WTC11 (cell line): ENCODE data around the gene DNAH9. TPM values are rescaled to one million over a fixed set of nuclear protein-coding genes. Genes with fewer than 3 reads are reported as not detected.

ENCODE experiments used
- ATAC-seq: fragments of 200-7000 bp; cut with Tn5 transposase; 2 replicates; pipeline ENCODE4 v1.10.0; 2021; ENCODE audit warnings: mild to moderate bottlenecking, moderate library complexity
- CTCF ChIA-PET: fragments of 300-600 bp; sonication (Branson Sonifier 250); formaldehyde crosslinking; loops from one replicate; lab custom pipeline; 2021; ENCODE audit warnings: antibody characterized with exemption; lab: Charles Lee
- POLR2A ChIA-PET: fragments of 350-600 bp; sonication (Branson Sonifier 250); formaldehyde crosslinking; loops from one replicate; lab custom pipeline; 2021; ENCODE audit warnings: antibody characterized with exemption; lab: Charles Lee
- DNase-seq: peaks from one replicate; pipeline ENCODE4 v3.0.0; 2021; ENCODE audit warnings: low spot score
- H3K27ac Mint-ChIP-seq: 2 replicates; pipeline ENCODE4 v1.8.0; 2021; ENCODE audit warnings: mixed read lengths
- H3K27me3 Mint-ChIP-seq: 2 replicates; pipeline ENCODE4 v1.8.0; 2021; ENCODE audit warnings: low read depth, mild to moderate bottlenecking, moderate library complexity, mixed read lengths
- H3K36me3 Mint-ChIP-seq: 2 replicates; pipeline ENCODE4 v1.8.0; 2021; ENCODE audit warnings: mixed read lengths
- H3K4me1 Mint-ChIP-seq: 2 replicates; pipeline ENCODE4 v1.8.0; 2022; ENCODE audit warnings: mixed read lengths
- H3K4me3 Mint-ChIP-seq: 2 replicates; pipeline ENCODE4 v1.8.0; 2021; ENCODE audit warnings: mild to moderate bottlenecking, moderate library complexity, mixed read lengths
- H3K9me3 Mint-ChIP-seq: 2 replicates; pipeline ENCODE4 v1.8.0; 2021; ENCODE audit warnings: mixed read lengths
- ELF4 ChIP-seq: sonication (generic); formaldehyde crosslinking; IDR thresholded peaks from 2 replicates; pipeline ENCODE4 v1.8.1; 2022; ENCODE audit warnings: low read depth, mild to moderate bottlenecking, moderate library complexity, missing genetic modification reagents
- EMX1 ChIP-seq: fragments of 250-450 bp; sonication (Bioruptor Pico); IDR thresholded peaks from 2 replicates; pipeline ENCODE4 v1.8.0; 2021; ENCODE audit warnings: mild to moderate bottlenecking
- GTF2I ChIP-seq: fragments of 250-450 bp; sonication (Bioruptor Pico); conservative IDR thresholded peaks from 2 replicates; pipeline ENCODE4 v1.4.0; 2021; ENCODE audit warnings: mild to moderate bottlenecking
- OVOL2 ChIP-seq: fragments of 250-450 bp; sonication (Bioruptor Pico); IDR thresholded peaks from 2 replicates; pipeline ENCODE4 v1.9.0; 2021; ENCODE audit warnings: mild to moderate bottlenecking, borderline replicate concordance
- SOX15 ChIP-seq: fragments of 250-450 bp; sonication (Bioruptor Pico); IDR thresholded peaks from 2 replicates; pipeline ENCODE4 v1.9.0; 2021; ENCODE audit warnings: mild to moderate bottlenecking
- ZNF263 ChIP-seq: sonication (generic); formaldehyde crosslinking; IDR thresholded peaks from 2 replicates; pipeline ENCODE4 v1.8.1; 2022; ENCODE audit warnings: low read depth, mild to moderate bottlenecking, moderate library complexity, missing genetic modification reagents
- total RNA-seq: library from RNA; stranded (reverse); gene quantifications from 3 replicates; pipeline ENCODE4 v1.2.3, GENCODE V29; 2021
- TF ChIP-seq, protein P1 (sequence below): sonication (generic); formaldehyde crosslinking; IDR thresholded peaks from 2 replicates; pipeline ENCODE4 v1.8.0; 2022; ENCODE audit warnings: mild to moderate bottlenecking, missing genetic modification reagents
- TF ChIP-seq, protein P2 (sequence below): sonication (generic); formaldehyde crosslinking; IDR thresholded peaks from 2 replicates; pipeline ENCODE4 v1.8.1; 2023; ENCODE audit warnings: mild to moderate bottlenecking, moderate library complexity, missing genetic modification reagents
- TF ChIP-seq, protein P3 (sequence below): sonication (generic); formaldehyde crosslinking; conservative IDR thresholded peaks from 2 replicates; pipeline ENCODE4 v1.8.1; 2023; ENCODE audit warnings: mild to moderate bottlenecking, low read depth, missing genetic modification reagents, moderate library complexity
- TF ChIP-seq, protein P4 (sequence below): sonication (generic); formaldehyde crosslinking; IDR thresholded peaks from 2 replicates; pipeline ENCODE4 v1.8.1; 2023; ENCODE audit warnings: mild to moderate bottlenecking, missing genetic modification reagents
- TF ChIP-seq, protein P5 (sequence below): fragments of 250-450 bp; sonication (Bioruptor Pico); IDR thresholded peaks from 2 replicates; pipeline ENCODE4 v1.9.0; 2021; ENCODE audit warnings: moderate library complexity, mild to moderate bottlenecking, inconsistent platforms, borderline replicate concordance
- TF ChIP-seq, protein P6 (sequence below): sonication (generic); formaldehyde crosslinking; IDR thresholded peaks from 2 replicates; pipeline ENCODE4 v1.8.1; 2022; ENCODE audit warnings: mild to moderate bottlenecking, missing genetic modification reagents, moderate library complexity, borderline replicate concordance
- TF ChIP-seq, protein P7 (sequence below): fragments of 250-450 bp; sonication (Bioruptor Pico); IDR thresholded peaks from 2 replicates; pipeline ENCODE4 v2.1.2; 2022; ENCODE audit warnings: mild to moderate bottlenecking, moderate library complexity
- TF ChIP-seq, protein P8 (sequence below): fragments of 250-450 bp; sonication (Bioruptor Pico); conservative IDR thresholded peaks from 2 replicates; pipeline ENCODE4 v1.9.0; 2021; ENCODE audit warnings: mild to moderate bottlenecking

The DNAH9 gene
- total RNA-seq, 1 experiment from 2014 or later: 0.31 TPM

DNA sequence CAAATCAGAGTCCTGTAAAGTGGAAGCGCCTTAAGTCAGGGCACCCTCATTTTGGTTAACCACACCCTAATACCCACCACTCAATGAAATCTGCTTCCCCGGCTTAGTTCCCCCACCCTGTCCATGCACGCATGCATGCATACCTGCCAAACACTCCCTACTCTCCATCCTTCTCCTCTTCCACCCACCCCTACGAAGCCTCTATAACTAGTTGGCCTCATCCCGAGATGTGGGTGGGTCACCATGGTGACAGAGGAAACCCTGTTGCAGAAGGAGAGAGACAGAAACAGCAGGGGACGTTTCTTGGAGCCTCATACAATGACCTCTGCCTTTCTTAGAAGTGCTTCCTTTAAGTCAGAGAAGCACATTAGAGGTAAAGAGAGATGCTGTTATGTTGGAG lies 46.8 kb upstream of the DNAH9 start:
- CTCF ChIA-PET: no interaction called here
- POLR2A ChIA-PET: no interaction called here
- Mint-ChIP-seq H3K4me3 (no peak overlapping the region), H3K27me3 (peaks cover 15% of the 10 kb centered on the region), H3K4me1 (no peaks in the 10 kb centered on the region), H3K9me3 (peaks cover 85% of the 10 kb centered on the region), H3K27ac (no peak overlapping the region), H3K36me3 (peaks cover 69% of the 10 kb centered on the region)
- no peak for DNase-seq
- TF ChIP-seq, protein P1, sequence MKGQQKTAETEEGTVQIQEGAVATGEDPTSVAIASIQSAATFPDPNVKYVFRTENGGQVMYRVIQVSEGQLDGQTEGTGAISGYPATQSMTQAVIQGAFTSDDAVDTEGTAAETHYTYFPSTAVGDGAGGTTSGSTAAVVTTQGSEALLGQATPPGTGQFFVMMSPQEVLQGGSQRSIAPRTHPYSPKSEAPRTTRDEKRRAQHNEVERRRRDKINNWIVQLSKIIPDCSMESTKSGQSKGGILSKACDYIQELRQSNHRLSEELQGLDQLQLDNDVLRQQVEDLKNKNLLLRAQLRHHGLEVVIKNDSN (CRISPR knock-in tag): no peak
- TF ChIP-seq, protein P2, sequence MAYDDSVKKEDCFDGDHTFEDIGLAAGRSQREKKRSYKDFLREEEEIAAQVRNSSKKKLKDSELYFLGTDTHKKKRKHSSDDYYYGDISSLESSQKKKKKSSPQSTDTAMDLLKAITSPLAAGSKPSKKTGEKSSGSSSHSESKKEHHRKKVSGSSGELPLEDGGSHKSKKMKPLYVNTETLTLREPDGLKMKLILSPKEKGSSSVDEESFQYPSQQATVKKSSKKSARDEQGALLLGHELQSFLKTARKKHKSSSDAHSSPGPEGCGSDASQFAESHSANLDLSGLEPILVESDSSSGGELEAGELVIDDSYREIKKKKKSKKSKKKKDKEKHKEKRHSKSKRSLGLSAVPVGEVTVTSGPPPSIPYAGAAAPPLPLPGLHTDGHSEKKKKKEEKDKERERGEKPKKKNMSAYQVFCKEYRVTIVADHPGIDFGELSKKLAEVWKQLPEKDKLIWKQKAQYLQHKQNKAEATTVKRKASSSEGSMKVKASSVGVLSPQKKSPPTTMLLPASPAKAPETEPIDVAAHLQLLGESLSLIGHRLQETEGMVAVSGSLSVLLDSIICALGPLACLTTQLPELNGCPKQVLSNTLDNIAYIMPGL: no peak
- no peak for TF ChIP-seq ZNF263 (CRISPR knock-in tag)
- TF ChIP-seq ELF4 (CRISPR knock-in tag): no peak
- TF ChIP-seq, protein P3, sequence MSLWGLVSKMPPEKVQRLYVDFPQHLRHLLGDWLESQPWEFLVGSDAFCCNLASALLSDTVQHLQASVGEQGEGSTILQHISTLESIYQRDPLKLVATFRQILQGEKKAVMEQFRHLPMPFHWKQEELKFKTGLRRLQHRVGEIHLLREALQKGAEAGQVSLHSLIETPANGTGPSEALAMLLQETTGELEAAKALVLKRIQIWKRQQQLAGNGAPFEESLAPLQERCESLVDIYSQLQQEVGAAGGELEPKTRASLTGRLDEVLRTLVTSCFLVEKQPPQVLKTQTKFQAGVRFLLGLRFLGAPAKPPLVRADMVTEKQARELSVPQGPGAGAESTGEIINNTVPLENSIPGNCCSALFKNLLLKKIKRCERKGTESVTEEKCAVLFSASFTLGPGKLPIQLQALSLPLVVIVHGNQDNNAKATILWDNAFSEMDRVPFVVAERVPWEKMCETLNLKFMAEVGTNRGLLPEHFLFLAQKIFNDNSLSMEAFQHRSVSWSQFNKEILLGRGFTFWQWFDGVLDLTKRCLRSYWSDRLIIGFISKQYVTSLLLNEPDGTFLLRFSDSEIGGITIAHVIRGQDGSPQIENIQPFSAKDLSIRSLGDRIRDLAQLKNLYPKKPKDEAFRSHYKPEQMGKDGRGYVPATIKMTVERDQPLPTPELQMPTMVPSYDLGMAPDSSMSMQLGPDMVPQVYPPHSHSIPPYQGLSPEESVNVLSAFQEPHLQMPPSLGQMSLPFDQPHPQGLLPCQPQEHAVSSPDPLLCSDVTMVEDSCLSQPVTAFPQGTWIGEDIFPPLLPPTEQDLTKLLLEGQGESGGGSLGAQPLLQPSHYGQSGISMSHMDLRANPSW: no peak
- TF ChIP-seq, protein P4, sequence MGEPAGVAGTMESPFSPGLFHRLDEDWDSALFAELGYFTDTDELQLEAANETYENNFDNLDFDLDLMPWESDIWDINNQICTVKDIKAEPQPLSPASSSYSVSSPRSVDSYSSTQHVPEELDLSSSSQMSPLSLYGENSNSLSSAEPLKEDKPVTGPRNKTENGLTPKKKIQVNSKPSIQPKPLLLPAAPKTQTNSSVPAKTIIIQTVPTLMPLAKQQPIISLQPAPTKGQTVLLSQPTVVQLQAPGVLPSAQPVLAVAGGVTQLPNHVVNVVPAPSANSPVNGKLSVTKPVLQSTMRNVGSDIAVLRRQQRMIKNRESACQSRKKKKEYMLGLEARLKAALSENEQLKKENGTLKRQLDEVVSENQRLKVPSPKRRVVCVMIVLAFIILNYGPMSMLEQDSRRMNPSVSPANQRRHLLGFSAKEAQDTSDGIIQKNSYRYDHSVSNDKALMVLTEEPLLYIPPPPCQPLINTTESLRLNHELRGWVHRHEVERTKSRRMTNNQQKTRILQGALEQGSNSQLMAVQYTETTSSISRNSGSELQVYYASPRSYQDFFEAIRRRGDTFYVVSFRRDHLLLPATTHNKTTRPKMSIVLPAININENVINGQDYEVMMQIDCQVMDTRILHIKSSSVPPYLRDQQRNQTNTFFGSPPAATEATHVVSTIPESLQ (CRISPR knock-in tag): no peak
- no peak for TF ChIP-seq OVOL2 (CRISPR knock-in tag)
- TF ChIP-seq, protein P5, sequence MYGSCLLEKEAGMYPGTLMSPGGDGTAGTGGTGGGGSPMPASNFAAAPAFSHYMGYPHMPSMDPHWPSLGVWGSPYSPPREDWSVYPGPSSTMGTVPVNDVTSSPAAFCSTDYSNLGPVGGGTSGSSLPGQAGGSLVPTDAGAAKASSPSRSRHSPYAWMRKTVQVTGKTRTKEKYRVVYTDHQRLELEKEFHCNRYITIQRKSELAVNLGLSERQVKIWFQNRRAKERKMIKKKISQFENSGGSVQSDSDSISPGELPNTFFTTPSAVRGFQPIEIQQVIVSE (CRISPR knock-in tag): no peak
- TF ChIP-seq EMX1 (CRISPR knock-in tag): no peak
- TF ChIP-seq, protein P6, sequence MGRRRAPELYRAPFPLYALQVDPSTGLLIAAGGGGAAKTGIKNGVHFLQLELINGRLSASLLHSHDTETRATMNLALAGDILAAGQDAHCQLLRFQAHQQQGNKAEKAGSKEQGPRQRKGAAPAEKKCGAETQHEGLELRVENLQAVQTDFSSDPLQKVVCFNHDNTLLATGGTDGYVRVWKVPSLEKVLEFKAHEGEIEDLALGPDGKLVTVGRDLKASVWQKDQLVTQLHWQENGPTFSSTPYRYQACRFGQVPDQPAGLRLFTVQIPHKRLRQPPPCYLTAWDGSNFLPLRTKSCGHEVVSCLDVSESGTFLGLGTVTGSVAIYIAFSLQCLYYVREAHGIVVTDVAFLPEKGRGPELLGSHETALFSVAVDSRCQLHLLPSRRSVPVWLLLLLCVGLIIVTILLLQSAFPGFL (CRISPR knock-in tag): no peak
- TF ChIP-seq, protein P7, sequence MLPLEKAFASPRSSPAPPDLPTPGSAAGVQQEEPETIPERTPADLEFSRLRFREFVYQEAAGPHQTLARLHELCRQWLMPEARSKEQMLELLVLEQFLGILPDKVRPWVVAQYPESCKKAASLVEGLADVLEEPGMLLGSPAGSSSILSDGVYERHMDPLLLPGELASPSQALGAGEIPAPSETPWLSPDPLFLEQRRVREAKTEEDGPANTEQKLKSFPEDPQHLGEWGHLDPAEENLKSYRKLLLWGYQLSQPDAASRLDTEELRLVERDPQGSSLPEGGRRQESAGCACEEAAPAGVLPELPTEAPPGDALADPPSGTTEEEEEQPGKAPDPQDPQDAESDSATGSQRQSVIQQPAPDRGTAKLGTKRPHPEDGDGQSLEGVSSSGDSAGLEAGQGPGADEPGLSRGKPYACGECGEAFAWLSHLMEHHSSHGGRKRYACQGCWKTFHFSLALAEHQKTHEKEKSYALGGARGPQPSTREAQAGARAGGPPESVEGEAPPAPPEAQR (CRISPR knock-in tag): no peak
- ATAC-seq: no peak

DNA sequence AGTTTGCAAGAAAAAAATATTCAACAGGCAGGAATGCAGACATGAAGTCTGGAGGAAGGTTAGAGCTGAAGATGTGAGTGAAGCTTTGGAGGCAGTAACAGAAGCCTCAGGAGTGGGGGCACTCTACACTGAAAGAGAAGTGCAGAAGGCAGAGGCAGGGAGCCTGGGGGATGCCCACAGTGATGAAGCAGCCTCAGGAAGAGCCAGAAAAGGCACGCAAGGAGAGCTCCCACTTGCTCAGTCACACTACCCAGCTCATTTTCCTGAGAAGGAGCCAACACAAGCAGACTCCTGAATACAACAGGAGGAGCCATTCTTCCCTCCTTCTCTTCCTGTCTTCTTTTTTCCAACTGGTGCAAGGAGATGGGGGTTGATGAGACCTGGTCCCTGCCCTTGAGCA lies 45.1 kb upstream of the DNAH9 start:
- ChIA-PET CTCF (no interaction called here), POLR2A (no interaction called here)
- no peak for DNase-seq
- Mint-ChIP-seq H3K9me3 (peaks cover 81% of the 10 kb centered on the region), H3K4me1 (no peaks in the 10 kb centered on the region), H3K27me3 (peaks cover 18% of the 10 kb centered on the region), H3K36me3 (peaks cover 75% of the 10 kb centered on the region), H3K4me3 (no peak overlapping the region), H3K27ac (no peak overlapping the region)
- no peak for ATAC-seq
- TF ChIP-seq, protein P8, sequence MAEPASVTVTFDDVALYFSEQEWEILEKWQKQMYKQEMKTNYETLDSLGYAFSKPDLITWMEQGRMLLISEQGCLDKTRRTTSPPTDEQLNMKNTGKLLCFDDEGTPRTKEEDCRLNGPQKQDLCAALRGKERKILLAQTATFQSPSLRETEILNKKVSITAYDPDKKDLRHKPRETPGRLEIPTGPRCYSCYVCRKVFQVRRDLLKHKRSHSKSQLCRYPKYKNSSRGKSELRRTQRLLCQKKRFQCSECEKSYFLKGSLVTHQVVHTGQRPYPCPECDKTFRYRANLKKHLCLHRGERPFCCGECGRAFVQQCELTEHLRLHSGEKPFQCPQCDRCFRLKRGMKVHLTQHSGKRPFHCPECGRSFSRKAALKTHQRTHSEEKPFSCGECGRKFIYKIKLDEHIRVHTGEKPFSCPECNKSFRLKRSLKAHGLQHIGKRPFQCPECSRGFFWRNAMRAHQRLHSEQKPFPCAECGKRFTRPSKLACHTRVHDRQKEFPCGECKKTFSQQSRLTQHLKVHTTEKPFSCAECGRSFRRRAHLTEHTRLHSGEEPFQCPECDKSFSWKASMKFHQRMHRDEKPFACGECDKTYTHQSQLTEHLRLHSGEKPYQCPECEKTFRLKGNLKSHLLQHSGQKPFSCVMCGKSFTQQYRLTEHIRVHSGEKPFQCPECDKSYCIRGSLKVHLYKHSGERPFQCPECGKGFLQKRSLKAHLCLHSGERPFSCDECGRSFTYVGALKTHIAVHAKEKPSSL (CRISPR knock-in tag): no peak
- TF ChIP-seq ELF4 (CRISPR knock-in tag): no peak
- TF ChIP-seq EMX1 (CRISPR knock-in tag): no peak
- no peak for TF ChIP-seq GTF2I
- TF ChIP-seq SOX15 (CRISPR knock-in tag): no peak
